Panc1 (cell line): ENCODE results near the gene BRD4. TPM values are rescaled to one million over a fixed set of nuclear protein-coding genes. Genes with fewer than 3 reads are reported as not detected.

Experiments used
- ATAC-seq: fragments of 200-7000 bp; cut with Tn5 transposase; 2 replicates; pipeline ENCODE4 v1.9.1; 2020; ENCODE audit warnings: mild to moderate bottlenecking, moderate library complexity
- BruUV-seq: library from RNA; stranded (reverse); fragments of 400-500 nt; replicated peaks from 2 replicates; lab custom pipeline; 2021; lab: Mats Ljungman, UMichigan
- CTCF ChIA-PET: fragments of 300-600 bp; sonication (Branson Sonifier 250); formaldehyde crosslinking; loops from one replicate; lab custom pipeline; 2022; ENCODE audit warnings: antibody characterized with exemption; lab: Charles Lee
- POLR2A ChIA-PET: fragments of 300-600 bp; sonication (Branson Sonifier 250); formaldehyde crosslinking; loops from one replicate; lab custom pipeline; 2022; ENCODE audit warnings: antibody characterized with exemption; lab: Charles Lee
- DNase-seq: peaks from one replicate; pipeline ENCODE4 v3.0.0-alpha.2; 2010; ENCODE audit warnings: low read depth, low spot score
- H3K27ac ChIP-seq: 2 replicates; pipeline ENCODE4 v1.5.1; 2011; ENCODE audit warnings: mild to moderate bottlenecking, low read length, inconsistent platforms
- H3K27me3 ChIP-seq: fragments of 200-500 bp; sonication (Bioruptor generic); 2 replicates; pipeline ENCODE4 v1.6.0; 2014; ENCODE audit warnings: low read length, inconsistent platforms; ENCODE audit not compliant: control insufficient read depth, insufficient read depth
- H3K36me3 ChIP-seq: fragments of 200-500 bp; sonication (Bioruptor generic); 2 replicates; pipeline ENCODE4 v1.5.1; 2014; ENCODE audit warnings: inconsistent platforms, mild to moderate bottlenecking, low read length, moderate library complexity; ENCODE audit not compliant: control insufficient read depth, insufficient read depth
- H3K4me1 ChIP-seq: 2 replicates; pipeline ENCODE4 v1.5.1; 2011; ENCODE audit warnings: inconsistent platforms, mild to moderate bottlenecking, low read length, moderate library complexity; ENCODE audit not compliant: control insufficient read depth, insufficient read depth
- H3K4me3 ChIP-seq, 2 experiments: 2 replicates each; pipeline ENCODE4 v1.5.1; 2011 to 2012; ENCODE audit warnings: low read depth in 2 of 2, low read length in 2 of 2, mild to moderate bottlenecking in 2 of 2, inconsistent platforms in 1 of 2, moderate library complexity in 1 of 2
- H3K9me3 ChIP-seq: fragments of 200-500 bp; sonication (Bioruptor generic); 2 replicates; pipeline ENCODE4 v1.5.1; 2014; ENCODE audit warnings: low read depth, mild to moderate bottlenecking, inconsistent platforms, low read length, moderate library complexity; ENCODE audit not compliant: control insufficient read depth, insufficient read depth
- CTCF ChIP-seq: fragments of 450-650 bp; IDR thresholded peaks from 2 replicates; pipeline ENCODE4 v1.5.1; 2017; ENCODE audit warnings: mild to moderate bottlenecking
- POLR2AphosphoS5 ChIP-seq: IDR thresholded peaks from 2 replicates; pipeline ENCODE4 v1.6.1; 2012; ENCODE audit warnings: mild to moderate bottlenecking, low read depth, low read length, moderate library complexity
- REST ChIP-seq, 2 experiments: IDR thresholded peaks; 2 replicates each; pipeline ENCODE4 v1.6.1; 2011 to 2012; ENCODE audit warnings: low read depth in 2 of 2, control low read depth in 1 of 2, low read length in 1 of 2, mild to moderate bottlenecking in 1 of 2, moderate library complexity in 1 of 2; ENCODE audit not compliant: insufficient read depth in 1 of 2
- SIN3A ChIP-seq: IDR thresholded peaks from 2 replicates; pipeline ENCODE4 v1.6.1; 2012; ENCODE audit warnings: low read depth, mild to moderate bottlenecking, low read length, moderate library complexity, borderline replicate concordance; ENCODE audit not compliant: insufficient read depth
- TCF7L2 ChIP-seq: IDR thresholded peaks from 2 replicates; pipeline ENCODE4 v1.6.1; 2011; ENCODE audit warnings: mild to moderate bottlenecking, low read depth, low read length, inconsistent platforms
- in situ Hi-C: cut with HindIII; loops from 2 replicates; pipeline ENCODE4 v1.10.0; 2016; ENCODE audit warnings: low sequenced_read_pairs, low pct_unique_long_range_greater_than_20kb
- intact Hi-C: fragments of 100-400 bp; cut with micrococcal nuclease; formaldehyde crosslinking; loops from one replicate; pipeline ENCODE4 v1.10.0; 2022; ENCODE audit not compliant: unreplicated experiment
- total RNA-seq: library from RNA; stranded (reverse); gene quantifications from one replicate; pipeline ENCODE4 v1.2.1, GENCODE V29; 2021; ENCODE audit not compliant: unreplicated experiment

BRD4 gene
- total RNA-seq, 1 experiment from 2014 or later, result 102 TPM

GRCh38 chr19:15318241-15318691, 14.1 kb downstream of the BRD4 start:
- ChIA-PET CTCF (no interaction called here), POLR2A (no interaction called here)
- ATAC-seq, result no peak
- no peaks in the 10 kb centered on the region for H3K9me3 ChIP-seq
- TF ChIP-seq SIN3A (no peak), CTCF (no peak), TCF7L2 (no peak), REST (IDR thresholded peaks at IDR 0.05; ENCODE audit: insufficient read depth in 1 of 2, low read depth in 2 of 2, low read length in 1 of 2) (no peak), POLR2AphosphoS5 (no peak)
- H3K4me1 ChIP-seq, result peaks cover 29% of the 10 kb centered on the region
- H3K4me3 ChIP-seq, result no peak overlapping the region
- H3K27me3 ChIP-seq, result no peaks in the 10 kb centered on the region
- in situ Hi-C loops, result no loop called here
- no peak for DNase-seq
- no peak overlapping the region for H3K27ac ChIP-seq
- H3K36me3 ChIP-seq, result no peaks in the 10 kb centered on the region
- intact Hi-C loops, result no loop called here
- no TSS peak for BruUV-seq

GRCh38 chr19:15317392-15318071, 14.8 kb downstream of the BRD4 start:
- intact Hi-C loops, result no loop called here
- ATAC-seq, result no peak
- CTCF ChIA-PET, result no interaction called here
- Histone ChIP-seq H3K27me3 (no peaks in the 10 kb centered on the region), H3K4me3 (no peak overlapping the region), H3K36me3 (no peaks in the 10 kb centered on the region), H3K27ac (no peak overlapping the region), H3K9me3 (no peaks in the 10 kb centered on the region), H3K4me1 (peaks cover 26% of the 10 kb centered on the region)
- DNase-seq, result no peak
- in situ Hi-C loops, result no loop called here
- POLR2A ChIA-PET, result interaction anchor here (1.2 kb wide), 1 partner anchor 12 kb away, joined by 3 read pairs; no protein-coding TSS in a partner anchor
- no peak for TF ChIP-seq CTCF
- BruUV-seq, result no TSS peak
